Pancreas (tissue), 10 donors: ENCODE measurements around the gene WWC2. TPM values are rescaled to one million over a fixed set of nuclear protein-coding genes. Genes with fewer than 3 reads are reported as not detected.

Source experiments
- ATAC-seq, 4 donors: fragments of 200-7000 bp; cut with Tn5 transposase; one replicate each; pipeline versions ENCODE4 v1.8.0 to v1.9.1; 2020; ENCODE audit warnings: mild to moderate bottlenecking in 4 of 4, moderate library complexity in 4 of 4
- DNase-seq, 6 donors: peaks; one replicate each; pipeline ENCODE4 v3.0.0-alpha.2; 2020
- FAIRE-seq: peaks from 2 replicates; lab custom pipeline; 2012; peaks lifted over from hg19 to GRCh38; lab: Jason Lieb, UNC
- H3K27ac ChIP-seq, 4 donors: fragments of 200-600 bp; sonication (generic); 1 replicate in 3 of 4; 2 replicates in 1 of 4; pipeline versions ENCODE4 v1.5.0 to v1.8.0; 2020
- H3K27me3 ChIP-seq, 4 donors: fragments of 200-600 bp; one replicate each; pipeline ENCODE4 v1.8.0; 2021
- H3K36me3 ChIP-seq, 3 donors: fragments of 200-600 bp; sonication (generic) in 1 of 3; one replicate each; pipeline versions ENCODE4 v1.5.0 to v1.8.0; 2020 to 2021
- H3K4me1 ChIP-seq, 3 donors: fragments of 200-600 bp; one replicate each; pipeline ENCODE4 v1.8.0; 2021
- H3K4me3 ChIP-seq, 4 donors: fragments of 200-600 bp; sonication (generic) in 2 of 4; one replicate each; pipeline versions ENCODE4 v1.5.0 to v1.8.0; 2020 to 2021
- H3K9me3 ChIP-seq, 4 donors: fragments of 200-600 bp; one replicate each; pipeline ENCODE4 v1.8.0; 2021
- CTCF ChIP-seq, 4 donors: fragments of 200-600 bp; sonication (generic) in 3 of 4; IDR thresholded peaks; one replicate each; pipeline versions ENCODE4 v1.5.0 to v1.8.0; 2021; ENCODE audit warnings: antibody characterized with exemption in 4 of 4
- WGBS, 2 donors: extraction: QIAGEN DNeasy Blood & Tissue Kit; methylation state at CpG; one replicate each; pipeline ENCODE4 v1.1.7; 2013; 5-methylcytosine and 5-hydroxymethylcytosine counted together
- intact Hi-C, 3 donors: fragments of 100-400 bp; cut with DNase I; formaldehyde crosslinking; loops; one replicate each; pipeline versions ENCODE4 v1.11.1 to v1.14.2; 2022
- polyA plus RNA-seq, 2 donors: library from polyadenylated mRNA; stranded (reverse); fragments of 200-250 nt; gene quantifications; one replicate each; pipeline ENCODE4 v1.2.3, GENCODE V29; 2013
- total RNA-seq, 6 donors: library from RNA; stranded (reverse); fragmentation: NEBNext Ultra II Directional in 4 of 6; extraction: Animal tissue kit (Norgen Biotek cat#: 25700) in 4 of 6; gene quantifications; one replicate each; pipeline versions ENCODE4 v1.2.1 to v1.2.4, GENCODE V29; 2021 to 2023
- donor health status: healthy with polysubstance abuse.
- donor health status: DM: no; HTN: no; CAD: no; lungs with moderate emphysema.
- donor health status: DM: no; HTN: no; CAD: no.
- donor health status: control.
- donor health status: control.
- donor health status: Bipolar disorder and iron deficiency.
- donor health status: DM: yes; HTN: yes; CAD: no.
- donor health status: DM: no; HTN: no; CAD: no.
- donor health status: DM: no; HTN: no; CAD: no.
- donor health status: DM: yes; HTN: yes; CAD: no.

The WWC2 gene
- total and polyA plus RNA-seq, 8 donors, result 4.4 to 27.5 (median 16.9) TPM

GRCh38 chr4:183329244-183329643 lies 230.2 kb downstream of the WWC2 start:
- TF ChIP-seq CTCF (IDR thresholded peaks at IDR 0.05), result no peak
- no peak for FAIRE-seq
- H3K4me3 ChIP-seq, result no peak overlapping the region
- H3K27ac ChIP-seq, result no peak overlapping the region
- no peaks in the 10 kb centered on the region for H3K27me3 ChIP-seq
- DNase-seq, result no peak
- no peaks in the 10 kb centered on the region for H3K9me3 ChIP-seq
- WGBS, 2 donors, result 86 to 95% methylated on average over 6 of the region's 6 CpGs
- ATAC-seq, result no peak
- no peaks in the 10 kb centered on the region for H3K4me1 ChIP-seq
- intact Hi-C loops, result no loop called here
- H3K36me3 ChIP-seq, result no peaks in the 10 kb centered on the region

GRCh38 chr4:183329954-183330742 lies 231.1 kb downstream of the WWC2 start:
- ATAC-seq (no peak), FAIRE-seq (no peak), DNase-seq (no peak)
- intact Hi-C loops, result no loop called here
- no peak overlapping the region for H3K27ac ChIP-seq
- H3K36me3 ChIP-seq, result no peaks in the 10 kb centered on the region
- no peak overlapping the region for H3K4me3 ChIP-seq
- H3K27me3 ChIP-seq, result no peaks in the 10 kb centered on the region
- TF ChIP-seq CTCF (IDR thresholded peaks at IDR 0.05), result no peak
- H3K9me3 ChIP-seq, result no peaks in the 10 kb centered on the region
- 68 to 84% methylated on average over 10 of the region's 10 CpGs for WGBS, 2 donors
- H3K4me1 ChIP-seq, result peaks cover 0 to 4% (median 0%) of the 10 kb centered on the region in 3 donors

DNA sequence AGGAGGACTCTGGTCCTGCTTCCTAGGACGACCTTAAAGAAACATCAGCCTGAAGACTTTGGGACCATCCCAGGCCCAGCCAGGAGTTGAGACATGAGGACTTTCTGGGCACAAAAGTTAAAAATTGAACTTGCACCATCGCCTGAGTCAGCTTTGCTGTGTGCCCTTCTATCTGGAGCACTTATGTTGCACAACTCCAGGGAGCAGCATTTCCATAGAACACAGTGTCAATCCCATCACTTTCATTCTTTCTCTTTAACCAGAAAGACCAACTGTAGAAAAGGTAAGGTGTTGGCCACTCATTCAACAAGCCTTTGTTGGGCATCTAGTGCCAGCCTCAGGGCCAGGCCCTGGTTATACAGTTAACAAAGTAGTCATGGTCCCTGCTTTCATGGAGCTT lies 231.8 kb downstream of the WWC2 start:
- peaks cover 0 to 7% (median 0%) of the 10 kb centered on the region in 3 donors for H3K4me1 ChIP-seq
- no peaks in the 10 kb centered on the region for H3K9me3 ChIP-seq
- DNase-seq, result no peak
- no peaks in the 10 kb centered on the region for H3K27me3 ChIP-seq
- H3K4me3 ChIP-seq, result no peak overlapping the region
- FAIRE-seq, result no peak
- no peak for TF ChIP-seq CTCF (IDR thresholded peaks at IDR 0.05)
- no peak for ATAC-seq
- no peak overlapping the region for H3K27ac ChIP-seq
- intact Hi-C loops, result no loop called here
- no peaks in the 10 kb centered on the region for H3K36me3 ChIP-seq
- WGBS, 2 donors, result 78 to 93% methylated on average over 2 of the region's 2 CpGs

GRCh38 chr4:183332447-183332846 lies 233.4 kb downstream of the WWC2 start:
- H3K27ac ChIP-seq, result no peak overlapping the region
- ATAC-seq (peak in 2 of 4 donors; percentile 36 to 37), FAIRE-seq (no peak), DNase-seq (peak in 1 of 6 donors; percentile 33)
- H3K4me3 ChIP-seq, result no peak overlapping the region
- H3K27me3 ChIP-seq, result no peaks in the 10 kb centered on the region
- peaks cover 0 to 7% (median 0%) of the 10 kb centered on the region in 3 donors for H3K4me1 ChIP-seq
- no peaks in the 10 kb centered on the region for H3K36me3 ChIP-seq
- no peaks in the 10 kb centered on the region for H3K9me3 ChIP-seq
- TF ChIP-seq CTCF (IDR thresholded peaks at IDR 0.05), result no peak
- intact Hi-C loops, result no loop called here
- WGBS, 2 donors, result 77 to 82% methylated on average over 11 of the region's 11 CpGs

- intact Hi-C loops, result no loop called here
- WGBS, 2 donors, result 91 to 94% methylated on average over 9 of the region's 9 CpGs
- DNase-seq (no peak), FAIRE-seq (no peak), ATAC-seq (no peak)
- H3K4me1 ChIP-seq, result peaks cover 0 to 7% (median 0%) of the 10 kb centered on the region in 3 donors
- H3K27me3 ChIP-seq, result no peaks in the 10 kb centered on the region
- H3K4me3 ChIP-seq, result no peak overlapping the region
- no peak for TF ChIP-seq CTCF (IDR thresholded peaks at IDR 0.05)
- no peak overlapping the region for H3K27ac ChIP-seq
- H3K9me3 ChIP-seq, result no peaks in the 10 kb centered on the region
- no peaks in the 10 kb centered on the region for H3K36me3 ChIP-seq
These were observed 234.1 kb downstream of the WWC2 start for GRCh38 chr4:183333202-183333601.
